OCI-LY3 (cell line): Measurements from ENCODE around the gene SLC28A3.
A peak's percentile ranks its signal among the peaks of the same experiment; 100 is the strongest.

ENCODE experiments used
- H2AFZ ChIP-seq: fragments of 200-600, 300-600 bp; shearing (Covaris generic); 2 replicates; pipeline ENCODE4 v1.6.0; 2014; ENCODE audit warnings: antibody characterized with exemption, low read depth, low read length
- H3K27ac ChIP-seq: fragments of 200-600, 300-600 bp; sonication (generic); 2 replicates; pipeline ENCODE4 v1.5.1; 2014; ENCODE audit warnings: mild to moderate bottlenecking, low read length, moderate library complexity, mixed read lengths
- H3K27me3 ChIP-seq: fragments of 200-600, 300-600 bp; sonication (generic); 2 replicates; pipeline ENCODE4 v1.6.1; 2014; ENCODE audit warnings: low read depth, low read length, mixed read lengths
- H3K36me3 ChIP-seq: fragments of 200-600, 300-600 bp; sonication (generic); replicated peaks from 2 replicates; pipeline ENCODE3; 2014; ENCODE audit warnings: low read depth, low read length, mixed read lengths
- H3K4me1 ChIP-seq: fragments of 300-600, 200-600 bp; sonication (generic); 2 replicates; pipeline ENCODE4 v1.6.1; 2014; ENCODE audit warnings: low read length, mixed read lengths
- H3K4me2 ChIP-seq: fragments of 200-600, 300-600 bp; sonication (generic); 2 replicates; pipeline ENCODE4 v1.6.1; 2014; ENCODE audit warnings: low read length, mixed read lengths
- H3K4me3 ChIP-seq: fragments of 300-600, 200-600 bp; sonication (generic); 2 replicates; pipeline ENCODE4 v1.5.1; 2014; ENCODE audit warnings: antibody characterized with exemption, mild to moderate bottlenecking, low read length, moderate library complexity
- H3K79me2 ChIP-seq: fragments of 300-600, 200-600 bp; shearing (Covaris generic); 2 replicates; pipeline ENCODE4 v1.6.1; 2014; ENCODE audit warnings: mild to moderate bottlenecking, low read length, mixed read lengths
- H3K9ac ChIP-seq: fragments of 300-600, 200-600 bp; shearing (Covaris generic); 2 replicates; pipeline ENCODE4 v1.6.0; 2014; ENCODE audit warnings: mild to moderate bottlenecking, low read length, moderate library complexity
- H3K9me3 ChIP-seq: fragments of 200-600, 300-600 bp; shearing (Covaris generic); 2 replicates; pipeline ENCODE4 v1.6.1; 2014; ENCODE audit warnings: low read length, mixed read lengths; ENCODE audit not compliant: insufficient read depth
- H4K20me1 ChIP-seq: fragments of 200-600, 300-600 bp; sonication (generic); 2 replicates; pipeline ENCODE4 v1.6.1; 2016; ENCODE audit warnings: low read length, mixed read lengths; ENCODE audit not compliant: insufficient read depth
- EZH2phosphoT487 ChIP-seq: fragments of 200-600 bp; shearing (Covaris generic); IDR thresholded peaks from 2 replicates; pipeline ENCODE4 v1.6.1; 2018; ENCODE audit warnings: antibody characterized with exemption, mixed run types, low read depth
- TF ChIP-seq, protein P1 (sequence below): fragments of 200-600, 300-600 bp; sonication (generic); IDR thresholded peaks from 2 replicates; pipeline ENCODE4 v1.5.1; 2014; ENCODE audit warnings: antibody characterized with exemption, low read length, low read depth

The SLC28A3 gene

DNA sequence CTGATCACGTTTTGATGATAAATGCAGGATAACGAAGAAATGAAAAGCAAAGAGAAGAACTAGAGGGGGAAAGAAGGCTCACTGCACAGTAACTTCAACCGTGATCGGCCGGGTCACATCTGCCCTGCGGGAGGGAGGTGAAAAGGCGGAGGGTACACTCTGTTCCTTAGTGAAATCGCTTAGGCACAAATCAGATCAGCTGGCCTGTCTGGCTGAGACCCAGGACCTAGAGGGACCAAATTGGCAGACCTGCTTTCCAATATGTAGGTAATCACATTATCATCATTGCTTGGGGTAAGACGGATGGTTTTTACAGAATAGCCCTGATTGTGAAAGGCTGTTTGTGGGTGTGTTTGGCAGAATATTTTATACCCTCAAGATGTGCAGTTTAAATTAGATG is 82.2 kb downstream of the SLC28A3 start:
- Histone ChIP-seq H3K36me3 (no peaks in the 10 kb centered on the region), H2AFZ (no peak overlapping the region), H3K27ac (no peak overlapping the region), H3K4me1 (no peaks in the 10 kb centered on the region), H3K9ac (no peak overlapping the region), H3K79me2 (no peaks in the 10 kb centered on the region), H3K27me3 (peaks cover 34% of the 10 kb centered on the region), H3K4me2 (no peak overlapping the region), H3K9me3 (no peaks in the 10 kb centered on the region), H3K4me3 (no peak overlapping the region), H4K20me1 (no peaks in the 10 kb centered on the region)
- no peak for TF ChIP-seq EZH2phosphoT487
- TF ChIP-seq, protein P1, sequence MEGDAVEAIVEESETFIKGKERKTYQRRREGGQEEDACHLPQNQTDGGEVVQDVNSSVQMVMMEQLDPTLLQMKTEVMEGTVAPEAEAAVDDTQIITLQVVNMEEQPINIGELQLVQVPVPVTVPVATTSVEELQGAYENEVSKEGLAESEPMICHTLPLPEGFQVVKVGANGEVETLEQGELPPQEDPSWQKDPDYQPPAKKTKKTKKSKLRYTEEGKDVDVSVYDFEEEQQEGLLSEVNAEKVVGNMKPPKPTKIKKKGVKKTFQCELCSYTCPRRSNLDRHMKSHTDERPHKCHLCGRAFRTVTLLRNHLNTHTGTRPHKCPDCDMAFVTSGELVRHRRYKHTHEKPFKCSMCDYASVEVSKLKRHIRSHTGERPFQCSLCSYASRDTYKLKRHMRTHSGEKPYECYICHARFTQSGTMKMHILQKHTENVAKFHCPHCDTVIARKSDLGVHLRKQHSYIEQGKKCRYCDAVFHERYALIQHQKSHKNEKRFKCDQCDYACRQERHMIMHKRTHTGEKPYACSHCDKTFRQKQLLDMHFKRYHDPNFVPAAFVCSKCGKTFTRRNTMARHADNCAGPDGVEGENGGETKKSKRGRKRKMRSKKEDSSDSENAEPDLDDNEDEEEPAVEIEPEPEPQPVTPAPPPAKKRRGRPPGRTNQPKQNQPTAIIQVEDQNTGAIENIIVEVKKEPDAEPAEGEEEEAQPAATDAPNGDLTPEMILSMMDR: no peak

DNA sequence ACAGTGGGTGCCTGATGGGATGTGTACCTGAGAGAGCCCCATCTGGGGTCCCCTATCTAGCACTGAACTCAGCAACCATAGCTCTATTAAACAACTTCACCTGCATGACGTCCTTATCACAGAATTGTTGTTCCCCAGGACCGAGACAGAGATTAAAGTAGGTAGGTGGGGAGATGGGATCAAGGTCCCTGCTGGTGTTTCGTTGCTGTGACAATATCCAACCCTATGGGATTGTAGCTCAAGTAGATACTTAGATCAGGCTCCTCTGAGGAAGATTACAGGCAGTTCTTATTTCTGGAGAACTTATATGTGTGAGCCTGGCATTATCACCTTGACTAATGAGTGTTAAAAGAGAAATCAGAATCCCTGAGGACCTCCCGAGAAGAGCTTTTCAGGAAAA is 84.9 kb downstream of the SLC28A3 start:
- Histone ChIP-seq H3K9me3 (no peaks in the 10 kb centered on the region), H3K4me1 (no peaks in the 10 kb centered on the region), H3K27ac (no peak overlapping the region), H3K36me3 (no peaks in the 10 kb centered on the region), H3K4me3 (no peak overlapping the region; the same call in 1 of the 2 replicates), H3K27me3 (peaks cover 43% of the 10 kb centered on the region), H4K20me1 (no peaks in the 10 kb centered on the region), H3K4me2 (peak overlapping the region; percentile 31), H3K79me2 (no peaks in the 10 kb centered on the region), H2AFZ (peak overlapping the region; percentile 65), H3K9ac (no peak overlapping the region)
- TF ChIP-seq, protein P1: no peak
- TF ChIP-seq EZH2phosphoT487: no peak

DNA sequence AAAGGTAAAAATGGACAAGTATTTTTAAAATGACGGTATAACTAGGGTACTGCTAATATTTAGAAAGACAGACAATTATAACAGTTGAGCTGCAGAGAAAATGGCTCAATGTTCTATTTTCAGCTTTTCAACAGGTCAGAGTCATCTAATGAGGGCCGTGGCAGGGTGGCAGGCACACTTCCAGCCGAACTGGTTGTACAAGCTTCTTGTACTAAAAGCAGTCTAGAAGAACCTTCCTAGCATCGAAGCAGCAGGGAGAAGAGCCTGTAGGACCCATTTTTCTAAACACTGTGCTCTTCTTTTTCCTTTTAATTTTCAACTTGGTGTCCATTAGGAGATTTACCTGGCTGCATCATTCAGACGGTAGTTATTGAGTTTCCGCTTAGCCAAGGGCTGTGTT is 85.6 kb downstream of the SLC28A3 start:
- TF ChIP-seq, protein P1: no peak
- TF ChIP-seq EZH2phosphoT487: no peak
- Histone ChIP-seq H3K4me1 (no peaks in the 10 kb centered on the region), H3K4me2 (no peak overlapping the region), H3K27me3 (peaks cover 41% of the 10 kb centered on the region), H3K79me2 (no peaks in the 10 kb centered on the region), H3K9me3 (no peaks in the 10 kb centered on the region), H4K20me1 (no peaks in the 10 kb centered on the region), H3K27ac (no peak overlapping the region), H3K4me3 (no peak overlapping the region), H2AFZ (no peak overlapping the region), H3K9ac (no peak overlapping the region), H3K36me3 (no peaks in the 10 kb centered on the region)

DNA sequence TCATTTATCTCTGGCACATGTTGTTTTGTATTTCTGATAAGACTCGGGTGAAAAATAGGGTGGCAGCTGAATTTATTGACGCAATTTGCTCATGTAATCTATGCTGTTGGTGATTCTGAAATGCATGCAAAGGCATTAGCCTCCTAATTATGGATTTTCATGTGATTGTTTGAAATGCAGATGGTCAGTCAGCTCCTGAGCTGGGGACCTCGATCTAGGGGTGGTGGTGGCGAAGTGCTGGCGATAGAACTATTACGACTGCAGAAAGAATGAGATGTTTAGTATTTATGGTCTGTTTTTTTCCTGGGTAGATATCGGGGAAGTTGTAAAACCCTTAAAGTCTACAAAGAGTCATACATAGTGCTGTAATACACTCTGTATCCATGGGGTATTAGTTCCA is 88.6 kb downstream of the SLC28A3 start:
- no peaks in the 10 kb centered on the region for H3K36me3 ChIP-seq
- no peak overlapping the region for H2AFZ ChIP-seq
- H3K4me3 ChIP-seq: no peak overlapping the region
- H3K27ac ChIP-seq: no peak overlapping the region
- no peaks in the 10 kb centered on the region for H3K79me2 ChIP-seq
- no peaks in the 10 kb centered on the region for H3K9me3 ChIP-seq
- H4K20me1 ChIP-seq: no peaks in the 10 kb centered on the region
- H3K4me1 ChIP-seq: no peaks in the 10 kb centered on the region
- no peak overlapping the region for H3K9ac ChIP-seq
- peaks cover 35% of the 10 kb centered on the region for H3K27me3 ChIP-seq
- no peak overlapping the region for H3K4me2 ChIP-seq
- TF ChIP-seq EZH2phosphoT487: no peak
- TF ChIP-seq, protein P1: no peak
